Right atrium auricular region (tissue), 2 donors: ENCODE measurements around the gene SHANK2. TPM values are rescaled to one million over a fixed set of nuclear protein-coding genes. Genes with fewer than 3 reads are reported as not detected.

Source experiments
- DNase-seq: peaks from one replicate; pipeline ENCODE4 v3.0.0-alpha.2; 2019; ENCODE audit warnings: low spot score
- H3K27ac ChIP-seq, 2 donors: fragments of 200-600 bp; sonication (generic); 1 replicate in 1 of 2; 2 replicates in 1 of 2; pipeline ENCODE4 v1.5.1; 2016 to 2019
- H3K27me3 ChIP-seq, 2 donors: fragments of 200-600 bp; sonication (generic); one replicate each; pipeline versions ENCODE4 v1.5.1 to v1.6.0; 2017 to 2019
- H3K36me3 ChIP-seq: fragments of 200-600 bp; sonication (generic); one replicate; pipeline ENCODE4 v1.5.1; 2016
- H3K4me1 ChIP-seq, 2 donors: fragments of 200-600 bp; sonication (generic); one replicate each; pipeline versions ENCODE4 v1.5.1 to v1.6.0; 2017 to 2019
- H3K4me3 ChIP-seq, 2 donors: fragments of 200-600 bp; sonication (generic); 1 replicate in 1 of 2; 2 replicates in 1 of 2; pipeline ENCODE4 v1.5.1; 2017 to 2019; ENCODE audit warnings: mild to moderate bottlenecking in 1 of 2, moderate library complexity in 1 of 2
- H3K9me3 ChIP-seq, 2 donors: fragments of 200-600 bp; sonication (generic); one replicate each; pipeline ENCODE4 v1.5.1; 2019
- CTCF ChIP-seq, 2 donors: fragments of 200-600 bp; sonication (generic); IDR thresholded peaks; one replicate each; pipeline ENCODE4 v1.5.1; 2019; ENCODE audit warnings: antibody characterized with exemption in 2 of 2
- total RNA-seq, 2 donors: library from RNA; depleted of rRNA; stranded (reverse); fragments of >200 nt; gene quantifications; one replicate each; pipeline ENCODE4 v1.1.0, GENCODE V29; 2016

The SHANK2 gene
- total RNA-seq, 2 donors from 2014 or later, result 0.07 to 0.35 TPM

- no peaks in the 10 kb centered on the region for H3K9me3 ChIP-seq
- no peak overlapping the region for H3K27ac ChIP-seq
- no peak overlapping the region for H3K4me3 ChIP-seq
- H3K27me3 ChIP-seq, result no peaks in the 10 kb centered on the region
- H3K36me3 ChIP-seq, result no peaks in the 10 kb centered on the region
- H3K4me1 ChIP-seq, result no peaks in the 10 kb centered on the region
- TF ChIP-seq CTCF (IDR thresholded peaks at IDR 0.05), result no peak
- DNase-seq, result no peak
Observed at GRCh38 chr11:71266114-71266833, 13.9 kb upstream of the SHANK2 start.

- H3K36me3 ChIP-seq, result no peaks in the 10 kb centered on the region
- no peaks in the 10 kb centered on the region for H3K4me1 ChIP-seq
- DNase-seq, result no peak
- no peaks in the 10 kb centered on the region for H3K27me3 ChIP-seq
- no peak for TF ChIP-seq CTCF (IDR thresholded peaks at IDR 0.05)
- H3K27ac ChIP-seq, result no peak overlapping the region
- H3K4me3 ChIP-seq, result no peak overlapping the region
- H3K9me3 ChIP-seq, result no peaks in the 10 kb centered on the region
Observed at GRCh38 chr11:71265559-71266092, 13.2 kb upstream of the SHANK2 start.

DNA sequence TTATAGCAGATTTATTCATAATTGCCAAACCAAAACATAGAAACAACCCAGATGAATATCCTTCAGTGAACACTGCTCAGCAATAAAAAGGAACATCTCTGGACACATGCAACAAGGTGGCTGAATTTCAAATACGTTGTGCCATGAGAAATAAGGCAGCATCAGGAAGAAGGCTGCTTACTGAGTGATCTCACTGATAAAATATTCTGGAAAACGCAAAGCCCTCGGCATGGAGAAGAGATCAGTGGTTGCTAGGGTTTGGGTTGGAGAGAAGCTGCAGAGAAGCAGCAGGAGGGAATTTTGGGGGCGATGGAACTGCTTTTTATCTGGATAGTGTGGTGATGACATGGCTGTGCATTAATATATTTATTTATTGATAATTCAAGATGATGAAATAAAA is 11.0 kb upstream of the SHANK2 start:
- DNase-seq, result no peak
- H3K9me3 ChIP-seq, result peaks cover 0 to 2% of the 10 kb centered on the region in 2 donors
- no peaks in the 10 kb centered on the region for H3K4me1 ChIP-seq
- no peak overlapping the region for H3K4me3 ChIP-seq
- TF ChIP-seq CTCF (IDR thresholded peaks at IDR 0.05), result no peak
- no peak overlapping the region for H3K27ac ChIP-seq
- H3K27me3 ChIP-seq, result no peaks in the 10 kb centered on the region
- no peaks in the 10 kb centered on the region for H3K36me3 ChIP-seq

- H3K4me1 ChIP-seq, result peaks cover 0 to 23% of the 10 kb centered on the region in 2 donors
- H3K27me3 ChIP-seq, result peaks cover 11 to 13% of the 10 kb centered on the region in 2 donors
- no peak for DNase-seq
- H3K36me3 ChIP-seq, result no peaks in the 10 kb centered on the region
- peaks cover 0 to 8% of the 10 kb centered on the region in 2 donors for H3K9me3 ChIP-seq
- no peak for TF ChIP-seq CTCF (IDR thresholded peaks at IDR 0.05)
- no peak overlapping the region for H3K4me3 ChIP-seq
- no peak overlapping the region for H3K27ac ChIP-seq
Observed at GRCh38 chr11:71255800-71256479, 3.6 kb upstream of the SHANK2 start.

- no peak for TF ChIP-seq CTCF (IDR thresholded peaks at IDR 0.05)
- Histone ChIP-seq H3K9me3 (peaks cover 0 to 8% of the 10 kb centered on the region in 2 donors), H3K36me3 (no peaks in the 10 kb centered on the region), H3K27ac (no peak overlapping the region), H3K4me3 (no peak overlapping the region), H3K27me3 (peaks cover 15 to 18% of the 10 kb centered on the region in 2 donors), H3K4me1 (peaks cover 0 to 26% of the 10 kb centered on the region in 2 donors)
- DNase-seq, result no peak
Observed at GRCh38 chr11:71255323-71255722, 2.9 kb upstream of the SHANK2 start.
